CD1c-positive myeloid dendritic cell (primary cell): ENCODE measurements around the gene RHCG.
"Not testable (repeated sequence)": the region's sequence is repeated elsewhere in the genome, so short reads cannot be mapped to it uniquely, and the experiment has no call there.

ENCODE experiments used
- DNase-seq: peaks from one replicate; pipeline ENCODE4 v3.0.0-alpha.2; 2016; ENCODE audit errors: extremely low spot score

The RHCG gene

GRCh38 chr15:89477411-89478242 lies 18.8 kb downstream of the RHCG start:
- no peak for DNase-seq

GRCh38 chr15:89475661-89476060 lies 20.7 kb downstream of the RHCG start:
- no peak for DNase-seq

DNA sequence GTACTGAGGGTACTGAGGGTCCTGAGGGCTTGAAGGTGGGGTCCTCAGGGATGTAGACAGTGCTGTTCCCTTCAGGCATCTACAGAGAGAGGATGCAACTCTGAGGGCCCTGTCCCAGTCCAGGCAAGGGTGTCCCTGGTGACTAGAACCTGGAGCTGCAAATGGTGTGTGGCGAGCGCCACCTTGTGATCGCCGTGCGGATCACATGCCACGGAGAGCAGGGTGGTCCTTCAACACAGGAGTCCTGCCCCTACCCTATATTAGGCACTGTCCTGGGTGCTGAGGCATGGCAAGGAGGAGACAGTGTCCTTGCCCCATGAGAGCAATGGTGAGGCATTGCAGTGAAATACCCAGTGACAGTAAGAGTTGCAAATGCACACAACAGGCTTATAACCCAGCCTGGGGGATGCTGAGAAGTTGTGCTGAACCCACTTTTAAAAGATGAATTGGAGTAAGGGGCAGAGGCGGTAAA lies 23.6 kb downstream of the RHCG start:
- DNase-seq, result peak; percentile 62

DNA sequence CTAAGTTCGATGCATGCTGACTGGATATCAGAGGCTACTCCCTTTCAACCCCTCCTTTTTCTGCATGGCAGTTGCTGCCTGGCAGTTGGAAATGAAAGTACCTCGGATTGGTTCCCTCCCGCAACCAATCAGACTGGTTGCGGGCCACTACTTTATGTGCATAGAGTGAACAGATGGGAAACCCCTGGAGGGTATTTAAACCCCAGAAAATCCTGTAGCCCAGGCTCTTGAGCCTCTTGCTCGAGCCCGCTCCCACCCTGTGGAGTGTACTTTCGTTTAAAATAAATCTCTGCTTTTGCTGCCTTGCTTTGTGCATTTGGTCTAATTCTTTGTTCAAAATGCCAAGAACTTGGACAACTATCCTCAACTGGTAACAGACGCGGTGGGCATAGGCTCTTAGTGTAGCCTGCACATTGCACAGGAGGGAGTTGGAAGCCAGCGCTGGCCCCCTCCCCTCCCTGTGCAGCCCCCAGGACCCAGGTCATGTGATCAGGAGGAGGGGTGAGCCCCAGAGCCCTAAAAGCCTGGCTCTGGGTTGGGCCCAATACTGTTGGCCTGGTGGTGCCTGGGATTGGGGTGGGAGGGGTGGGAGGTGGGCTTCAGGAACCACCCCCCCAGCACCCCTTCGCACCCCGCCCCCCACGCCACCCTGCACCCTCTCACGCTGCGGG lies 26.8 kb downstream of the RHCG start:
- DNase-seq, result no peak

DNA sequence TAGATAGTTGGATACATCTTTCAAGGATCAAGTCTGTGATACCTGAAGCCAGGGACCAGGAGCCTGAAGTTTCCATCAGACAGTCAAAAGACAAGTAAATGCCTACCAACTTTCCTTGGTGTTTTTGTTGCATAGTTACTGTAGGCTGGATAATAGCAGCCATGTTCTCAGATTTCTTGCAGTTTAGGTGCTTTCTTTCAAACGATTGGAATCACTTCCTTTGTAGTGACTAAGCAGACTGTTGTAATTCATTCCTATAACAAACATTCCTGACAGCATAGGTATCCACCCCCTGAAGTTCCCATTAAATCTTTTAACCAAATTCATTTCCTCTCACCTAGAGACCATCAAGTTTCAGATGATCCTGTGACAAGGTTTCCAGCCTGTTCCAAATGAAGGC lies 27.6 kb downstream of the RHCG start:
- not testable (repeated sequence) for DNase-seq

- DNase-seq, result no peak
Measured at GRCh38 chr15:89463113-89463512, 33.3 kb downstream of the RHCG start.

DNA sequence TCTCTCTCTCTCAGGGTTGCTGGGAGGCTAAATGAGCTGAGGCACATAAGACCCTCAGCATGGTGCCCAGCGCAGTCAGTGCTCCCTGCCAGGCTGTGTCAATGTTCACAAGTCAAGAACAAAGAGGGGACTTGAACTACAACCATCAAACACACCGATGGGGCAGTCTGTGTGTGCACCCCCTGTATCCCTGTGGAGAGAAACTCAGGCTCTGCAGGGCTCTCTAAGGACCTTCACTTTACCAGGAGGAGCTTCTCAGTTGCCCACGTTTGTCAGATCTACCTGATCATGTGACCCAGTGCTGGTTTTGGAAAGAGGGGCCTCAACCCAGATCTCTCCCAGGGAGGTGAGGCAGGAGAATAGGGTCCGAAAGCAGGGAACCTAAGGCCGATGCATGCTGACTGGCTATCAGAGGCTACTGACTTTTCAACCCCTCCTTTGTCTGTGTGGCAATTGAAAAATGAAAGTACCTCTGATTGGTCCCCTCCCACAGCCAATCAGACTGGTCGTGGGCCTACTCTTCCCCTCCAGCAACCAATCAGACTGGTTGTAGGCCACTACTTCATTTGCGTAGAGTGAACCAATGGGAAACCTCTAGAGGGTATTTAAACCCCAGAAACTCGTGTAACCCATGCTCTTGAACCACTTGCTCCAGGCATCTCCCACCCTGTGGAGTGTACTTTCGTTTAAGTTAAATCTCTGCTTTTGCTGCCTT lies 34.0 kb downstream of the RHCG start:
- no peak for DNase-seq

- DNase-seq, result no peak
Measured at GRCh38 chr15:89461386-89461785, 35.0 kb downstream of the RHCG start.

DNA sequence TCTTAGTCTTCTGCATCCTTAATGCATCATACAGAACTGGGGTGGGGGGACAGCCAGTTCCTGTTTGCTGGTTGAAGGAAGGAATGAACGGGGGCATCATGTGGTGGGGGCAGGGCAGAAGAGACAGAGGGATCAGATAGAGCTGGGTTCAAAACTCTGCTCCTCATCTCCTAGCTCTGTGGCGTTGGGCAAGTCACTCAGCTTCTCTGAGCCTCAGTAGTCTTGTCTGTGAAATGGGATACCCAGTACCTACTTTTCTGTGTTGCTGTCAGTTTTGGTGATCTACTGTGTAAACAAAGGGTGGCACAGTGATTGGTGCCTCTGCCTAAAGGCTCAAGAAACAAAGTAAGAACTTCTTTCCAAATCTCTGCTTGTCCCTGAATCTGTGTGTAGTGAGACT lies 36.3 kb downstream of the RHCG start:
- no peak for DNase-seq

DNA sequence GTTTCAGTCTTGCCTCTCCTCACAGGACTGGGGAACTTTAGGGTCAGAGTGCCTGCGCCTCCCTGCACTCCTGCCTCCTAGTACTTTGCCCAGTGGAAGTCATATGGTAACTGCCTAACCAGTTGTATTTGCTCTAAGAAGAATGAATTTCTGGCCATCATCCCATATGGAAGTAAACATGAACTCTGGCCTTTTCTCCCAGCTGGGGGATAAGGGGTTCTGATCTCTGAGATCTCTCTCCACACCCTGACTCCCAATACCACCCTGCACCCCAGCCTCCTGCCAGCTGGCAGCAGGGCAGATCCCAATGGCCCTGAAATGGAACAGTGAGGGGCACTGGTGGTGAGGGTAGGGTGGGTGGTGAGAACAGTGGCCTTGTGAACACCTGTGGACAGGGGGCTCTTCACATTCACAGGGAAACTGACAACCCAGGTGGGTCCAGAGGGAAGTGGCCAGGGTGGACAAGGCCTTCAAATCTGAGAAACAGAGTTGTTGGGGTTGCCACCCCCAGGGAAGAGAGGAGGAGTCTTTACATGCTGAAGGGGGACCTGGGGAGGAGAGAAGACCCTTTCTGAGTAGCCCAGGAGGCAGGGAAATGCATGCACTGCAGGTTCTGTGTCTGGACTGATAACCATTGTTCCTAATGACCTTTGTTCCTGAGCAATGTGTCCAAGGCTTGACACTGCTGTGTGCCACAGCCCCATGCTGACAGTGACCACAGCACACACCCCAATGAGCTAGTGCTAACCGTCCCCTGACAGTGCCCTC lies 36.9 kb downstream of the RHCG start:
- DNase-seq, result no peak

DNA sequence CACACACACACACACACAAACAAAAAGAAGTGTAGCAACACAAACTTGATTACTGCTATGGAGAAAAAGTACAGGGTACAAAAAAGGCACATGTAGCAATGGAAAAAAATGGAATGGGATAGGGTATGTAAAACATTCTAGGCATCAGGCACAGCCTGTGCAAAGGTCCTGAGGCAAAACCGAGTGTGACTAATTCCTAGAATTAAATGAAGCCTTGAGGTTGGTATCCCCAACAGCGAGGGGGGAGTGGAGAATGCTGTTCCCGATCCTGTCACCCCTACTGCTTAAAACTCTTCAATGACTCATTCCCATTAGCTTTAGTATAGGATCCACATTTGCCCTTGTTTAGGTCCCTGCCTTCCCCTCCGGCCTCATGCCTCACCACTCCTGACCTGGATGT lies 37.9 kb downstream of the RHCG start:
- DNase-seq, result no peak

GRCh38 chr15:89457086-89457485 lies 39.3 kb downstream of the RHCG start:
- peak; percentile 24 for DNase-seq

- DNase-seq, result no peak
Measured at GRCh38 chr15:89455535-89455934, 40.8 kb downstream of the RHCG start.

GRCh38 chr15:89452330-89452836 lies 44.0 kb downstream of the RHCG start:
- DNase-seq, result no peak

DNA sequence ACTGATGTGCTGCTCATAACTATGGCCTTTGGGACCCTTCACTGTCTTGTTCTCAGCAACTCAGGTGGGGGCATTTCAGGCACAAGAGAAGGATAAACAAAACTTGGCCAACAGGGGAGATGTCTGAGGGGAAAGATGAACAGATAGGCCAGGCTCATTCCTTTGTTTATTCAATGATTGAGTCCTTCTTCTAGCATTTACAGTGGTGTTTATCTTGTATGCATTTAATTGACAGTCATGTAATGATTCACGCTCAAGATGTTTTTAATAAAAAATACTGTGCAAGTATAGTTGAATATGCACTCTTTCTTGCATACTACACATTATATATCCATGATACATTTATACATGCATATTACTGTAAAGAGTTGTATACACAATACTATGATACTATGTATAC lies 44.5 kb downstream of the RHCG start:
- DNase-seq, result no peak

DNA sequence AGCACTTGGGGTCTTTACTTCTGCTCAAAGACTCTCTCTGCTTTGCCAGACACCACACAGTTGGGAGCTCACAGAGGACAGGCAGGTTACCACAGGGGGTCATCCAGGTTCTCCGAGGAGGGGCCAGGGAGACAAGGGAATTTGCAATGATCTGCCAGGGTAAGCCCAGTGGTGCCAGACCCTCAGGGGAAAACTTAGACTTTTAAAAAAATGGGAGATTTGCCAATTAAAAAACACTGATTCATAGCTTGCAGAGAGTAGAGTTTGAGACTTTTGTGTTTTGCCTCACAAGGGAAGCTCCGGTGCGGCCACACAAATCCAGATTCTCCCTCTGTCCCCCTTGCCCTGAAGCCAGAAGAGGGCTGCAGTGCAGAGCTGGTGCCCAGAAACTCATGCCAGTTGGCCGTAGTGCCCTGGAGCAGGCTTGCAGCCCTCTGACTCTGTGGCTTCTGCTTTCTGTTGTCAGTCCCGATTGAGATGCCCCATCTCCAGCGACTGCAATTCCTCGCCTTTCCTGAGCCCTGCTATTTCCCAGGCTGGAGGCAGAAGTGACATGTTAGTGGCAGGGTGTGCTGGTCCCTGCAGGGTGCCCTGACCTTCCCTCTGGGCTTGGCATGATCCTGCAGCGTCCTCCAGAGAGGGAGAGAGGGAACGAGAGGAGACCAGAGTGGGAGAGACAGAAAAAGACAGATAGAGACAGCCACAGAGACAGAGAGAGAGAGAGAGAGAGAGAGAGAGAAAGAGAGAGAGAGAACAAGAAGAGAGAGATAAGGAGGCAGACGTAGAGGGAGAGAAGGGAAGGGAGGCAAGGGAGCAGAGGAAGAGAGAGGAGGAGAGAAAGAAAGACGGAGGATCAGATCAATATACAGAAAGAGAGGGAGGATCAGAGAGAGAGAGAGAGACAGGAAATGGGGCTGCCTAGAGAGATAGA lies 46.0 kb downstream of the RHCG start:
- no peak for DNase-seq

DNA sequence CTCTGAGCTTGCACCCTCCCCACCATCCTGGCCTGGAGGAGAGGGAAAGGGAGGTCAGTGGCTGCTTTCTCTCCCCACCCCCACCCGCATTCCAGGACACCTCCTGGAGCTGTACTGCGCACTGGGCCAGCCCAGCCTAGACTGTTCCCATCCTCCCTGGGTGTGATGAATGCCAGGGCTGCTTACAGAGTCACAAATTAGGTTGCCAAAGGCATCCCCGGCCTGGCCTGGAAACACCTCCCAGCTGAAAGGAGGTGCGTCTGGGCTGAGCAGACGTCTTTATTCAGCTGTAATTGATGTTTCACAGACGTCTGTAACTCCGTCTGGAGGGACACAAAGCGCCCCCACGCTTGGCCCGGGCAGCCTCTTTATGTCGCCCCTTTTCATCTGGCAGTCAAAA lies 47.6 kb downstream of the RHCG start:
- DNase-seq, result no peak

DNA sequence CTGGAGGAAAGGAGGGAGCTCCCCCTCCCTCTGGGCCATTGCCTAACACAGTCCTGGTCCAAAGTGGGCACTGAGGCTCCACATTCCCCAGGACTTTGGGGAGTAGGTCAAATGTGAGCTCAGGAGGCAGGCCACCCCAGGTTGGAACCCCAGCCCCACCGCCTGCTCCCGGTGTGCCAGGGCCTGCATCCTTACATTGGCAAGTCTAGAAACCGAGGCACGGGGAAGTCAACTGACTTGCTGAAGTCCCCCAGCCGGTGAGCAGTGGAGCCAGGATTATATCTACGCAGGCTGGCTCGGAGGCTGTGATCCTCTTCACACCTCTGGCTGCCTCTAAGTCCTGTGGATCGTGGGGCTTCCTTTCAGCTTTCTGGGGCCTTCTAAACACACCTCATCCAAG lies 48.7 kb downstream of the RHCG start:
- DNase-seq, result no peak

GRCh38 chr15:89446255-89446891 lies 50.0 kb downstream of the RHCG start:
- DNase-seq, result no peak

GRCh38 chr15:89445518-89445917 lies 50.9 kb downstream of the RHCG start:
- no peak for DNase-seq
